Fibroblast of upper back skin (primary cell): ENCODE measurements around the gene ADK.
"Not testable (repeated sequence)": the region's sequence is repeated elsewhere in the genome, so short reads cannot be mapped to it uniquely, and the experiment has no call there.

ENCODE experiments used
- DNase-seq: peaks from one replicate; pipeline ENCODE4 v3.0.0-alpha.2; 2013

The ADK gene

GRCh38 chr10:74150990-74151878 is at the start of gene ADK:
TSS of gene ADK (plus strand) at chr10:74151221. CDS start at chr10:74151279, 58 bp downstream.
- peak; percentile 98 for DNase-seq

DNA sequence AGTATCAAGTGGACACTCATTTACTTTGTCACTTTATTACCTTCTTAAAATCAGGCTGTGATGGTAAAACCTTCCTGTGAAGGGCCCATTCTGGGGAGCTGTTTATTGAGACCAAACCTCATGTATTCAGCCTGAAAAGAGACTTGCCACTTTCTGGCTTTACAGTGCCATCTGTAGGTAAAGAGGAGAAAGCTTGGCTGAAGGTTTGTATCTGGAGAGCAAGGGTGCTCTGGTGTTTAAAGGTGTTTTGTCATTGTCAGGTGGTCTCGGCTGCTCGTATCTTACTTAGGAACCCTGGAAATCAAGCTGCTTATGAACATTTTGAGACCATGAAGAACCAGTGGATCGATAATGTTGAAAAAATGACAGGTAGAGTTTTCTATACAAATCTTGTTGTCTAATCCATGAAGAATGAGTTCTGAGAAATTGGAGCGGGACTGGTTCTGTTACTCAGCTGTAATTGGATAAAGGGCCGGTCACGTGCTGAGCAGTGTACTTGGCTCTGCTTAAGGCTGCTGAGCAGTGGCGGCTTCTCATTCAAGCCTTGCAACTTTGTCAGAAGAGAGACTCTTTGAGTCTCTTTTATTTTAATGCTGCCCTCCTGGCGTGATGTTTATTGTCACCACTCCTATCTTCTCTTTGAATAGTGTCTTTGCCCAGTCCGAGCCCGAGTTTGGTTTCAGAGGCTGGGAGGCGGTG is 47.3 kb upstream of the ADK start:
- peak; percentile 24 for DNase-seq

DNA sequence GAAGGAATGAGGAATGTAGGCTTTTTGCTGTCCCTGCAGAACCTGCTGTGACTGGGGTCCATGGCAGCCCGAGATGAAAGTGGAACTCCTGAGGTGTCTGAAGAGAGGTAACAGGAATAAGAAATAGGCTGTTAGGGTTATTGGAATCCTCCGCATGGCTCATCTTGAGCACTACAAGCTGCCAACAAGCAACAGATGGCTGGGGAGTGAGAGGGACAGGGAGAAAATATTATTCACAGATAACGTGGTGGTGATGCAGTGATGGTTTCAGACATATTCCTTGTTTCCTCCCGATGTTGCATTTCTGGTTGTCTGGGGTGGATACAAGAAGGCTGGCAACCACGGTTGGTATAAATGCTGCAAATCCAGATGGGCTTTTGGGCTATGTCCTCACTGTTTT is 46.5 kb upstream of the ADK start:
- DNase-seq = no peak

DNA sequence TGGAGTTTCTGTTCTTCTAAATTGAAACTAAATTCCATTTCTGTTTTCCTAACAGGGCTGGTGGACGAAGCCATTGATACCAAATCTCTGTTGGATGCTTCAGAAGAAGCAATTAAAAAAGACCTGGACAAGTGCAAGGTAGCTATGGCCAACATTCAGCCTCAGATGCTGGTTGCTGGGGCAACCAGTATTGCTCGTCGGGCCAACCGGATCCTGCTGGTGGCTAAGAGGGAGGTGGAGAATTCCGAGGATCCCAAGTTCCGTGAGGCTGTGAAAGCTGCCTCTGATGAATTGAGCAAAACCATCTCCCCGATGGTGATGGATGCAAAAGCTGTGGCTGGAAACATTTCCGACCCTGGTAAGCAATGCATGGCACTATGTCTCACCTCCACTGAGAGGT is 46.0 kb upstream of the ADK start:
- DNase-seq = no peak

DNA sequence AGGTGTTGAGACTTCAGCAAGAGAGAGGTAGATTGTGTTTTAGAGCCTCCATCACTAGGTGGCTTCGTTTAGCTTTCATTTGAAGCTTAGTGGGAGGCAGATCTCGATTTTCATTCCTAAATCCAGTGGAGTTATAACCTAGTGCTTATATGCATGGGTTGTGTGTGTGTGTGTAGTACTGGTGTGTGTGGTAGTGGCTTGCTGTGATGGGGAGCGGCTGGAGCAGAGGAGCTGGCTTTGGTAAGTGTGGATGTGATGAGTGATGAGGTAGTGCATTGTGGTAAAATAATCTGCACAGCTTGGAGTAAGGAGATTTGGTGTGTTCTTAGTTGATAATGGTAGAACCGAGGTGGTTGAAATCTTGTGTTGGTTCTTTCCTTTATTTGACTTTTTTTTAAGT is 43.6 kb upstream of the ADK start:
- no peak for DNase-seq

- DNase-seq = no peak
Observed at GRCh38 chr10:74109452-74109851, 41.6 kb upstream of the ADK start.

- no peak for DNase-seq
Observed at GRCh38 chr10:74110120-74110519, 40.9 kb upstream of the ADK start.

- no peak for DNase-seq
Observed at GRCh38 chr10:74111799-74112198, 39.2 kb upstream of the ADK start.

DNA sequence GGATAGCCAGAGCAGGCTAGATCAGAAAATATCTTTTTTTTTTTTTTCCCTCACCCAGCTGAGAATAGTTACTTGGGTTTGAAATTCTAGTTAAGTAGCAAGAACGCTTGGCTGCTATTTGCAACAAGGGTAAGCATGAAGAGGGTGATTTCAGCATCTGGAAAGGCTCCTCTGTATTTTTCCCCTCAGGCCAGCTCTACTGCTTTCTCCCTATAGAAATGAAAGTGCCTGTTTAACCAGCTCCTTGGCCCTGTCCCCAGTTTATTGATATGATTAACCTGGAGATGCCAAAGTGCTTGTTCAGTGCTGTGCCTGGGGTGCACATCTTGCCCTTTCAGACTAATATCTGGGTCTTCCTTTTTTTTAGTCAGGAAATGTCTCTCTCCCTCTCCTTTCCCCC is 37.5 kb upstream of the ADK start:
- DNase-seq = no peak

- no peak for DNase-seq
Observed at GRCh38 chr10:74114041-74114448, 37.0 kb upstream of the ADK start.

DNA sequence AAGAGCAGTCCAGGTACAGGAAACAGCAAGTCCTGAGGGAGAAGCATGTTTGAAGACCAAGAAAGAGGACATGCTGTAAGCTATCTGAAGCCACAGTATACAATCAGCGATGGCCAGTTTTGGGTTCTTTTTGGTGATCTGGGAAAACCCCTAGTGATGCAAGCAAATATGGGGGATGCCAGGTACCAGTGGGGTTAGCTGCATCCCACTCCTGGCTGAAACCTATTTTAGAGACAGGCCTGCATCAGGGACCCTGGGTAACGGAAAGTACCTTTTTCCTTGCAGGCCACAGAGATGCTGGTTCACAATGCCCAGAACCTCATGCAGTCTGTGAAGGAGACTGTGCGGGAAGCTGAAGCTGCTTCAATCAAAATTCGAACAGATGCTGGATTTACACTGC is 33.3 kb upstream of the ADK start:
- no peak for DNase-seq

- no peak for DNase-seq
Observed at GRCh38 chr10:74118804-74119203, 32.2 kb upstream of the ADK start.

DNA sequence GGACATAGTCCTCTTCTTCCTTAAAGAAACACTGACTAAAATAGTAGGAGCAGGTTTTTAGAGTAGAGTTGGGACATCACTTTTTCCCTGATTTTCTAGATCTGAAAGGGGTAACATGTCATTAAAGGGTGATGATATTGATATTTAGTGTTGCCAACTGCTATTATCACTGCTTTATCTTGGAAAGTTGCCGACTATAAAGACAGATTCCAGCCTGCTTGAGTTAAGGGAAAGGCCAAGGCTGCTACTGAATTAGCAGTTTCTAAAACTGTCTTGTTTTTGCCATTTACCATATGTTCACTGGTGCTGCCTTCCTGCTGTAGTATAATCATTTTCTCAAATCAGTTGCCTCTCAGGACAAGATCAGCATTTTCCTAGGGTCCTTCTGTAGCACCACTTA is 30.1 kb upstream of the ADK start:
- no peak for DNase-seq

- no peak for DNase-seq
Observed at GRCh38 chr10:74121368-74121767, 29.7 kb upstream of the ADK start.

GRCh38 chr10:74122060-74122459 is 29.0 kb upstream of the ADK start:
- DNase-seq = no peak

- DNase-seq = no peak
Observed at GRCh38 chr10:74123081-74123480, 27.9 kb upstream of the ADK start.

GRCh38 chr10:74133923-74134820 is 16.8 kb upstream of the ADK start:
- no peak for DNase-seq

DNA sequence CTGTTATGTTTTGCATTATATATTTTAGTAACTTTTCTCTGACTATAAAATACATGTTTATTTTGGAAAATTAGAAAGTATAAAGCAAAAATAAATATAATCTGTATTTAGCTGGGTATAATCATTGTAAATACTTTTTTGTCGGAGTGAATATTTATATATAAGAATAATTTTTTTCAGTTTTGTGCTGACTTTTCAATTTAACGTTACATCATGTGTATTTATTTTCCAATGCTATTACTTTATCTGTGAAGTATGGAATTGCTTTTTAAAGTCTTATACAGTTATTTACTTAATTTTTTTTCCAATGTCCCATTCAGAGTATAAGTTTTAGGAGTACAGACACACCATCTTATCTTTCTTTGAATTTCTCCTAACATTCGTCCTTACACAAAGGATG is 15.6 kb upstream of the ADK start:
- DNase-seq = no peak

DNA sequence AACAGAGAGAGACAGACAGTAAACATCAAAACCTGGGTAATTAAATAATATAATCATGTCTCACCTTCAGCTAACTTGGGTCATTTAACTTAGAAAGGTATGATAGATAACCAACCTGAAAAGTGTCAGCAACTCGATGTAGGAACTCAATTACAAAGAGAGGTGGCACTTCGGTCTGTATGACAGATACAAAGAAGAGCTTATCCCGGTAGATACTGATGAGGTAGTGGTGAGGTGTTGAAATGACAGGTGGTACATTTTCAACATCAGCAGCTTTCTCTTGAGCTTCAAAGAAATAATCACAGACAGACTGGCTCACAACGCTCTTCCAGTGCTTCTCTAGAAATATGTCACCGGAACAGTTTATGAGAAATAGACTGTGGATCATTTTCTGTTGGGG is 13.0 kb upstream of the ADK start:
- no peak for DNase-seq

DNA sequence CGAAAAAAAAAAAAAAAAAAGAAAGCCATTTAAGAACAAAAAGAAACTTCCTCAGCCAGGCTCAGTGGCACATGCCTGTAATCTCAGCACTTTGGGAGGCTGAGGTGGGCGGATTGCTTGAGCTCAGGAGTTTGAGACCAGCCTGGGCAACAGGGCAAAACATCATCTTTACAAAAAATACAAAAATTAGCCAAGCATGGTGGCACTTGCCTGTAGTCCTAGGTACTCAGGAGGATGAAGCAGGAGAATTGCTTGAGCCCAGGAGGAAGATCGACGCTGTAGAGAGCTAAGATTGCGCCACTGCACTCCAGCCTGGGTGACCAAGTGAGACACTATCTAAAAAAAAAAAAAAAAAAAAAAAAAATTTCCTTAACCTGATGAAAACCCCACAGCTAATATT is 12.4 kb upstream of the ADK start:
- not testable (repeated sequence) for DNase-seq

- no peak for DNase-seq
Observed at GRCh38 chr10:74139981-74140380, 11.0 kb upstream of the ADK start.

DNA sequence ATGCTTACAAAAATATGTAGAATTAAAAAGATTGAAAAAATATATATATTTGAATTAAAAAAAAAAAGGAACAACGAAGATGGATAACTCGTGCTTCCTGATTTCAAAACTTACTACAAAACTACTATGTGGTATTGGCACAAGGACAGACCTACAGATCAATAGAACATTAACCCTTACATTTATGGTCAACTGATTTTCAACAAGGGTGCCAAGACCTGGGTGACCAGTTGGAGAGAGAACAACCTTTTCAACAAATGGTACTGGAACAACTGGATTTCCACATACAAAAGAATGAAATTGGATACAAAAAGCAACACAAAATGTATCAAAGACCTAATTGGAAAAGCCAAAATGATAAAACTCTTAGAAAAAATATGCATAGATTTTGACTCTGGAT is 10.5 kb upstream of the ADK start:
- DNase-seq = no peak

GRCh38 chr10:74145133-74145532 is 5.9 kb upstream of the ADK start:
- DNase-seq = peak; percentile 83
